ENCODE results near the gene CADPS. TPM values are rescaled to one million over a fixed set of nuclear protein-coding genes. Genes with fewer than 3 reads are reported as not detected.

Gene CADPS
- total RNA-seq, 1 donor from 2014 or later: 149 TPM

DNA sequence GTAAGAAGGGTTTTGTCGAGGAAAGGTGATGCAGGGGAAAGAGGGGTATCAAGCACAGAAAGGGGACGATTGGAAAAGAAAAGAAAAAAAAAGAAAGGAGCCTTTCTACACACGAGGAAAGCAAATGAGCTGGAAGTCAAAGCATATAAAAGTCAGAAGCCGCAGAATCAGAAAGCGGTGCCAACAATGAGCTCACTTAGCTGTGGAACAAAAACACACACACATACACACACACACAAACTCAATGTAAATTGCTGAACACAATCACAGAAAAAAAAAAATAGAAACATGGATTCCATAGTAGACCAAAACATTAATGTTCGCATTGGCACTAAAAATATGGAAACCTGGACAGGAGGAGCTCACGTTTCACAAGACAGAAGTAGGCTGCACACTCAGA is 438.4 kb downstream of the CADPS start:
- Mint-ChIP-seq H3K4me1 (ENCODE audit: low read depth) (no peaks in the 10 kb centered on the region), H3K9me3 (ENCODE audit: low read depth) (no peaks in the 10 kb centered on the region), H3K4me3 (ENCODE audit: low read depth) (no peak overlapping the region), H3K36me3 (ENCODE audit: insufficient read depth) (peaks cover 7% of the 10 kb centered on the region), H3K27me3 (no peaks in the 10 kb centered on the region), H3K27ac (no peak overlapping the region)
- no peak for DNase-seq (ENCODE audit: low spot score, unreplicated experiment)
- TF ChIP-seq CTCF (IDR thresholded peaks at IDR 0.05; ENCODE audit: unreplicated experiment): no peak

- Mint-ChIP-seq H3K27ac (no peak overlapping the region), H3K27me3 (no peaks in the 10 kb centered on the region), H3K36me3 (ENCODE audit: insufficient read depth) (peaks cover 7% of the 10 kb centered on the region), H3K9me3 (ENCODE audit: low read depth) (no peaks in the 10 kb centered on the region), H3K4me1 (ENCODE audit: low read depth) (peaks cover 9% of the 10 kb centered on the region), H3K4me3 (ENCODE audit: low read depth) (no peak overlapping the region)
- no peak for TF ChIP-seq CTCF (IDR thresholded peaks at IDR 0.05; ENCODE audit: unreplicated experiment)
- DNase-seq (ENCODE audit: low spot score, unreplicated experiment): no peak
Observed at GRCh38 chr3:62433396-62433795, 441.8 kb downstream of the CADPS start.

GRCh38 chr3:62421207-62421606 is 454.0 kb downstream of the CADPS start:
- Mint-ChIP-seq H3K4me1 (ENCODE audit: low read depth) (peaks cover 4% of the 10 kb centered on the region), H3K4me3 (ENCODE audit: low read depth) (no peak overlapping the region), H3K27me3 (no peaks in the 10 kb centered on the region), H3K27ac (no peak overlapping the region), H3K36me3 (ENCODE audit: insufficient read depth) (peaks cover 4% of the 10 kb centered on the region), H3K9me3 (ENCODE audit: low read depth) (no peaks in the 10 kb centered on the region)
- no peak for TF ChIP-seq CTCF (IDR thresholded peaks at IDR 0.05; ENCODE audit: unreplicated experiment)
- no peak for DNase-seq (ENCODE audit: low spot score, unreplicated experiment)

DNA sequence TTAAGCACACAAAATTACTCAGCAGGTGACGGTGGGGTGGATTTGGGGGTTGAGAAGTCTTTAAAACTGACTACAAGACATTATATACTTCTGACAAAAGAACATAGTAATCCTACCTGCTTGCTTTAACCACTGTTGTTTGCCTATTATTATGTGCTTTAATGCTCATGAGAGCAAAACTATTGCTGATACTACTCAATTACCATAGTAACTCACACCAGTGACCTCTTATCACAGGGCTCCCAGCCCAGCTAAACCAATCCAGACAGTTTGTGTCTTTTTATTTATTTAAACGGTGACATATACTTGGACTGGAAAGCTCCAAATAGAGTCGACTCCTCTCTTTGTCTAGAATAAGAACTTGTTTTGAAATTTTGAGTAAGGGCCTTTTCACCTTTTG is 459.1 kb downstream of the CADPS start:
- no peak overlapping the region for H3K27ac Mint-ChIP-seq
- no peaks in the 10 kb centered on the region for H3K9me3 Mint-ChIP-seq (ENCODE audit: low read depth)
- peaks cover 17% of the 10 kb centered on the region for H3K4me1 Mint-ChIP-seq (ENCODE audit: low read depth)
- peak overlapping the region; percentile 27 for H3K4me3 Mint-ChIP-seq (ENCODE audit: low read depth)
- H3K36me3 Mint-ChIP-seq (ENCODE audit: insufficient read depth): peaks cover 5% of the 10 kb centered on the region
- DNase-seq (ENCODE audit: low spot score, unreplicated experiment): no peak
- no peak for TF ChIP-seq CTCF (IDR thresholded peaks at IDR 0.05; ENCODE audit: unreplicated experiment)
- H3K27me3 Mint-ChIP-seq: no peaks in the 10 kb centered on the region

GRCh38 chr3:62415312-62415801 is 459.9 kb downstream of the CADPS start:
- Mint-ChIP-seq H3K36me3 (ENCODE audit: insufficient read depth) (peaks cover 5% of the 10 kb centered on the region), H3K27ac (peak overlapping the region; percentile 75), H3K27me3 (no peaks in the 10 kb centered on the region), H3K4me3 (ENCODE audit: low read depth) (peak overlapping the region; percentile 27), H3K4me1 (ENCODE audit: low read depth) (peaks cover 17% of the 10 kb centered on the region), H3K9me3 (ENCODE audit: low read depth) (no peaks in the 10 kb centered on the region)
- no peak for TF ChIP-seq CTCF (IDR thresholded peaks at IDR 0.05; ENCODE audit: unreplicated experiment)
- DNase-seq (ENCODE audit: low spot score, unreplicated experiment): no peak

Data from progenitor cell of endocrine pancreas (in vitro differentiated cells).